Chondrocyte (in vitro differentiated cells): ENCODE results near the gene CHCHD3. TPM values are rescaled to one million over a fixed set of nuclear protein-coding genes. Genes with fewer than 3 reads are reported as not detected.
"Not testable (repeated sequence)": the region's sequence is repeated elsewhere in the genome, so short reads cannot be mapped to it uniquely, and the experiment has no call there.

Experiments
- DNase-seq: peaks from one replicate; pipeline ENCODE4 v3.0.0; 2021; ENCODE audit warnings: mixed read lengths, low spot score
- H3K27ac Mint-ChIP-seq: one replicate; pipeline ENCODE4 v1.8.0; 2021; ENCODE audit warnings: mild to moderate bottlenecking, moderate library complexity, mixed read lengths; ENCODE audit not compliant: unreplicated experiment
- H3K27me3 Mint-ChIP-seq: 2 replicates; pipeline ENCODE4 v1.8.0; 2021; ENCODE audit warnings: low read depth, mixed read lengths
- H3K36me3 Mint-ChIP-seq: 2 replicates; pipeline ENCODE4 v1.8.0; 2021; ENCODE audit warnings: low read depth, mixed read lengths
- H3K4me1 Mint-ChIP-seq: 2 replicates; pipeline ENCODE4 v1.8.0; 2021; ENCODE audit warnings: low read depth, mild to moderate bottlenecking, mixed read lengths
- H3K4me3 Mint-ChIP-seq: one replicate; pipeline ENCODE4 v1.8.0; 2021; ENCODE audit warnings: mild to moderate bottlenecking, moderate library complexity, mixed read lengths; ENCODE audit not compliant: unreplicated experiment
- H3K9me3 Mint-ChIP-seq: 2 replicates; pipeline ENCODE4 v1.8.0; 2021; ENCODE audit warnings: low read depth, mixed read lengths
- total RNA-seq: library from RNA; stranded (reverse); gene quantifications from 3 replicates; pipeline ENCODE4 v1.2.1, GENCODE V29; 2021
- TF ChIP-seq, protein P1 (sequence below): fragments of 200-600 bp; sonication (generic); IDR thresholded peaks from 2 replicates; pipeline ENCODE4 v1.5.0; 2021; ENCODE audit warnings: antibody characterized with exemption, mild to moderate bottlenecking, moderate library complexity

Gene CHCHD3
- total RNA-seq, 1 donor from 2014 or later: 42.6 TPM

DNA sequence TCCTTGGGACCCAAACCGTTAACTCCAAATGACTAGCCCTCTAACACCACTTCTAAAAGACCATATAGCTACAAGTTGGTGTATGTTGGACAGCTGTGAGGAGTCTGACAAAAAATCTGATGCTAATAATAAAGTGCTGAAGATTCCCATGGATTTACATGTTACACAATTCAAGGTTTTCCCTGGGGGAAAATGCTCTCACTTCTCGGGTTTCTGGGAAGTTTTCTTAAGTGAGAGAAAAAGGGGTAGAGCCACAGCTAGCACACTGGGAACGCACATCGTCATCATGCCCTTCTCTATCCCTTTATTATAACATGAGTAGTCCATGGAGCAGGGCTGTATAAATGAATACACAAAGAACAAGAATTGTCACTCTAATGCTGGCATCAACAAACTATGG lies 162.1 kb downstream of the CHCHD3 start:
- Mint-ChIP-seq H3K4me3 (no peak overlapping the region), H3K9me3 (no peaks in the 10 kb centered on the region), H3K27ac (no peak overlapping the region), H3K4me1 (peaks cover 8% of the 10 kb centered on the region), H3K27me3 (no peaks in the 10 kb centered on the region), H3K36me3 (peaks cover 2% of the 10 kb centered on the region)
- TF ChIP-seq, protein P1, sequence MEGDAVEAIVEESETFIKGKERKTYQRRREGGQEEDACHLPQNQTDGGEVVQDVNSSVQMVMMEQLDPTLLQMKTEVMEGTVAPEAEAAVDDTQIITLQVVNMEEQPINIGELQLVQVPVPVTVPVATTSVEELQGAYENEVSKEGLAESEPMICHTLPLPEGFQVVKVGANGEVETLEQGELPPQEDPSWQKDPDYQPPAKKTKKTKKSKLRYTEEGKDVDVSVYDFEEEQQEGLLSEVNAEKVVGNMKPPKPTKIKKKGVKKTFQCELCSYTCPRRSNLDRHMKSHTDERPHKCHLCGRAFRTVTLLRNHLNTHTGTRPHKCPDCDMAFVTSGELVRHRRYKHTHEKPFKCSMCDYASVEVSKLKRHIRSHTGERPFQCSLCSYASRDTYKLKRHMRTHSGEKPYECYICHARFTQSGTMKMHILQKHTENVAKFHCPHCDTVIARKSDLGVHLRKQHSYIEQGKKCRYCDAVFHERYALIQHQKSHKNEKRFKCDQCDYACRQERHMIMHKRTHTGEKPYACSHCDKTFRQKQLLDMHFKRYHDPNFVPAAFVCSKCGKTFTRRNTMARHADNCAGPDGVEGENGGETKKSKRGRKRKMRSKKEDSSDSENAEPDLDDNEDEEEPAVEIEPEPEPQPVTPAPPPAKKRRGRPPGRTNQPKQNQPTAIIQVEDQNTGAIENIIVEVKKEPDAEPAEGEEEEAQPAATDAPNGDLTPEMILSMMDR: no peak
- DNase-seq: no peak

DNA sequence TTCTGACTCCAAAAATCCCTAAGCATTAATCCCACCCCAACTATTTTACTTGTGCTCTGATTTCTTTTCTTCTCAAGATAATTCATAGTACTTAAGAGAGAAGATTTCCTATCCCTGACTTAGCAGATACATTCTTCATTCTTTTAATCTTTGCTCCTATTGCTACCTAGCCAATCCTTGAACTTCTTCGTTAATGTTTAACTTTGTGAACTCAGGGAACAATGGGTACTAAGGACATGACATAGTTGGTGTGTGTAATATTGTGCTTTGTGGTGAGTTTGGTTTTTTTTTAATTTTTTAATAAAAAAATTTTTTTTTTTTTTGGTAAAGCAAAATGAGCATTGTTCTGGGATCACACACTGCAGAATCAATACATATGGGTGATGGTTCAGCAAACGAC lies 166.2 kb downstream of the CHCHD3 start:
- Mint-ChIP-seq H3K27ac (no peak overlapping the region), H3K4me3 (no peak overlapping the region), H3K27me3 (no peaks in the 10 kb centered on the region), H3K36me3 (peaks cover 5% of the 10 kb centered on the region), H3K9me3 (no peaks in the 10 kb centered on the region), H3K4me1 (peaks cover 8% of the 10 kb centered on the region)
- no peak for DNase-seq
- TF ChIP-seq, protein P1: no peak

DNA sequence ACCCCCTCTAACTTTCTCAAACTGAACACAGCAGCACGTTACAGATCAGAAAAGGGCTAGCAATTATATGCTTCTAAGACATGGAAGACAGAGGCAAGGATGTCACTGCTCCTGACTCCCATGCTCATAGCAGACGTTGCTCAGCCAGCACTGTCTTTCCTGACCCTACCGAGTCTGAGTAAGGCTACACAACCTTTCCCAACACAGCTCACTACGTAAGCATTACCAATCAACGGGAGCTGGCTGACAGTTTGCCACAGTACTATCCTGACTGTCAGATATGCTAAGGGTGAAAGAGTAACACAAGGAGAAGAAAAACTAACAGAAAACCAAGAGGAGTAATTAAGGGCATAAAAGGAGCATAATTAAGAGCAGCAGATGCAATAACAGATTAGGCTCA lies 171.2 kb downstream of the CHCHD3 start:
- TF ChIP-seq, protein P1: no peak
- no peak overlapping the region for H3K4me3 Mint-ChIP-seq
- no peaks in the 10 kb centered on the region for H3K9me3 Mint-ChIP-seq
- no peak for DNase-seq
- H3K27me3 Mint-ChIP-seq: no peaks in the 10 kb centered on the region
- no peaks in the 10 kb centered on the region for H3K4me1 Mint-ChIP-seq
- H3K27ac Mint-ChIP-seq: no peak overlapping the region
- peaks cover 12% of the 10 kb centered on the region for H3K36me3 Mint-ChIP-seq

DNA sequence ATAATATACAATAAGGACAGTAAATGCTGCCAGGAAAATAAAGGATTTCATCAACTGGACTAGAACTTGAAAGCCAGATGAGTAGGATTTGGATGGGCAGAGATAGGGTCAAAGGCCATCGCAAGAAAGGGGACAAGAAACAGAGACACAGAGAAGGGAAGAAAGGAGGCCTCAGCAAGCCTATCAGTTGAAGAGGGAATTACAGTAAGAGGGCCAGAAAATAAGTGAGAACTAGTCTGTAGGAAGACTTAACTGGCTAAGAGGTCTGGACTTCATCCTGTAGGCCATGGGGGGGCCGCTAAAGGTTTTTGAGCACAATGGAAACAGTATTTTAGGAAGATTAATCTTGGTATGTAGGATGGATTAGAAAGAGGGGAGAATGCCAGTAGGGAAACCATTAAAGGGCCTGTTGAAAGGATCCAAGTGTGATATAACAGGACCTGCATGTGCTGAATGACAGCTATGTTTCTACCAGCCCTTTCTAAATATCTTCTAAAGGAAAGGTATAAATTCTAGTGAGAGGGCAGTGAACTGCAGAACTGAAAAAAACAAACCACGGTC lies 174.4 kb downstream of the CHCHD3 start:
- no peak overlapping the region for H3K27ac Mint-ChIP-seq

DNA sequence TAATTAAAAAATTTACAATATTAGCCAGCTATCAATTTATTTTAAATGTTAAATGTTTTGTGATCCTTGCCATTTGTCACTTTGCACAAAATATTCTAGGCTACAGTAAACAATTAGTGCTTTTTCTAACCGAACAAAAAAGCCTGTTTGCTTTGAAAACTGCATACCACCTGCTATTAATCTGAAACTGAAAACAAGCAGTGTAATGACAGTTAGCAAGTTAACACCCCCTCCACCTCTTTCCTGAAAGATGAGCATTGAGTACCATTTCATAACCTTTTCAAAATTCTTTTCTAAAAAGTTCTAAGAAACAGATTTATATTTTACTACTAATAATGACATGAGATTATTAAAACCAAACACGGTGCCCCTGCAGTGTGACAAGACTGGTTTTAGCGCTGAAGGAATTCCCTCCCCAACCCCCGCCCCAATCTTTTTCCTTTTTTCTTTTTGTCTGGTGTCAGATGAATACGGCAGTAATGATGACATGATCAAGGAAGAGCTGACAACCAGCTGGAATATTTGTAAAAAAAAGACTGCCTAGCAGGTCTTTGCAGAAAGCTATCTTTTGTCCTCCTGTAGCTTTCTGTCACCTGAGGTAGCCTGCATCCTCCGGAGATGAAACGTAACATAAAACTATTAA lies 175.6 kb downstream of the CHCHD3 start:
- Mint-ChIP-seq H3K4me1 (no peaks in the 10 kb centered on the region), H3K9me3 (no peaks in the 10 kb centered on the region), H3K4me3 (no peak overlapping the region), H3K36me3 (peaks cover 6% of the 10 kb centered on the region), H3K27ac (no peak overlapping the region), H3K27me3 (no peaks in the 10 kb centered on the region)
- no peak for DNase-seq
- TF ChIP-seq, protein P1: no peak

More for the DNA sequence above, 174.4 kb downstream of the CHCHD3 start:
- Mint-ChIP-seq H3K4me1 (no peaks in the 10 kb centered on the region), H3K36me3 (peaks cover 8% of the 10 kb centered on the region), H3K27me3 (no peaks in the 10 kb centered on the region), H3K4me3 (no peak overlapping the region), H3K9me3 (no peaks in the 10 kb centered on the region)
- TF ChIP-seq, protein P1: no peak
- DNase-seq: no peak

DNA sequence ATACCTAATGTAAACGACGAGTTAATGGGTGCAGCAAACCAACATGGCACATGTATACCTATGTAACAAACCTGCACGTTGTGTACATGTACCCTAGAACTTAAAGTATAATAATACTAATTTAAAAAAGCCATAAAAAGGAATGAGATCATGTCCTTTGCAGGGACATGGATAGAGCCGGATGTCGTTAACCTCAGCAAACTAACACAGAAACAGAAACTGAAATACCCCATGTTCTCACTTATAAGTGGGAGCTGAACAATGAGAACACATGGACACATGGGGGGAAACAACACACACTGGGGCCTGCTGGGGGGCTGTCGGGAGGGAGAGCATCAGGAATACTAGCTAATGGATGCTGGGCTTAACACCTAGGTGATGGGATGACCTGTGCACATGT lies 176.8 kb downstream of the CHCHD3 start:
- DNase-seq, H3K27ac Mint-ChIP-seq, H3K27me3 Mint-ChIP-seq, H3K4me3 Mint-ChIP-seq, H3K4me1 Mint-ChIP-seq, H3K36me3 Mint-ChIP-seq, H3K9me3 Mint-ChIP-seq: not testable (repeated sequence)
